ENCODE data around the gene CCDC183.

- TF ChIP-seq POLR2AphosphoS5 (IDR thresholded peaks at IDR 0.05; ENCODE audit: low read depth, low read length), result no peak
- TF ChIP-seq POLR2A (IDR thresholded peaks at IDR 0.05; ENCODE audit: low read depth, low read length), result no peak
- TF ChIP-seq TAF1 (IDR thresholded peaks at IDR 0.05; ENCODE audit: low read depth, low read length), result no peak
- no peak for TF ChIP-seq PAX5 (IDR thresholded peaks at IDR 0.05; ENCODE audit: insufficient read depth, low read length, severe bottlenecking)
- no peak for TF ChIP-seq SPI1 (IDR thresholded peaks at IDR 0.05; ENCODE audit: low read depth, low read length)
- TF ChIP-seq POU2F2 (IDR thresholded peaks at IDR 0.05; ENCODE audit: low read depth, low read length), result no peak
Measured at GRCh38 chr9:136746621-136747020, 49.5 kb upstream of the CCDC183 start.
